Stimulated activated CD8-positive, alpha-beta memory T cell treated with anti-CD3 and anti-CD28 coated beads, Interleukin-15, amount 100 ng/mL, for 48 hours (primary cell): ENCODE data around the gene TINCR.

ENCODE experiments used
- DNase-seq, 2 donors: peaks; one replicate each; pipeline ENCODE4 v3.0.0-alpha.2; 2020; ENCODE audit warnings: low read depth in 2 of 2

The TINCR gene

DNA sequence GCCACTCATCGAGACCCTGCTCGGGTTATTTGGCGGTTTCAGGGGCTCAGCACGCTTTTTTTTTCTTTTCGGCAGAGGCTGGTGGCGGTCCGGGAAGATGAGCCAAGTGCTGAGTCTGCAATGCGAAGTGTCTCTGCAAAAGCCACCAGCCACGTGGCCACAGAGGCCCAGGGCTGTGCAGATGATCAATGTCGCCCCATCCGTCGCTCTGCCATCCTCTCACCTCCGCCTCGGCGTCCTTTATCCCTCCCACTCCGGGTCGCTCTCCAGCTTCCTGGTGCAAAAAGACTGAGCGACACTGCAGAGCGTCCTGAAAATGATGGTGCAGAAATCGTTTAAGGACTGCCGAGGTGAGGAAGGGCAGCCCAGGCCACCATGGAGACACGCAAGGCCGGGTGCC, 55.0 kb downstream of the TINCR start:
- no peak for DNase-seq
